Measurements from ENCODE around the gene KIF2C.
"Not testable (repeated sequence)": the region's sequence is repeated elsewhere in the genome, so short reads cannot be mapped to it uniquely, and the experiment has no call there.

The KIF2C gene

DNA sequence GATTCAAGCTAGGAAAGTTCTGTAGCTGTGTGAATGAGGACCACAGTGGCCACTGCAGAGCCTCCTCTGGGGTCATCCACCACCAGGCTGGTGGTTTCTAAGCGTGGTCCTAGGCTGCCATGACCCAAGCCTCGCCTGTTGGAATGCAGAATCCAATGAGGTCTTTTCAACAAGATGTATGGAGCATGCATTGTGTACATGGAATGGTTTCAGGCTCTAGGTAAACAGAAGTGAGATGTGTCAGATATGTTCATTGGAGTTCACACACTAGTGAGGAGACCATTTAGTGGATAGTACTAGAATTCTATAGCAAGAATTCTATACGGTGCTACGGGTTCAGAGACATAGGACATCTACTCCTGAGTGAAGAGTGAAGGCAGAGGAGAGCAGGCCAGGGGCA is 19.4 kb upstream of the KIF2C start:
- no peak for DNase-seq

- peak; percentile 88 for DNase-seq
These were observed 17.9 kb upstream of the KIF2C start for GRCh38 chr1:44721485-44722361.

GRCh38 chr1:44723064-44723463 is 16.6 kb upstream of the KIF2C start:
- no peak for DNase-seq

- peak; percentile 30 for DNase-seq
These were observed 15.9 kb upstream of the KIF2C start for GRCh38 chr1:44723496-44724295.

DNA sequence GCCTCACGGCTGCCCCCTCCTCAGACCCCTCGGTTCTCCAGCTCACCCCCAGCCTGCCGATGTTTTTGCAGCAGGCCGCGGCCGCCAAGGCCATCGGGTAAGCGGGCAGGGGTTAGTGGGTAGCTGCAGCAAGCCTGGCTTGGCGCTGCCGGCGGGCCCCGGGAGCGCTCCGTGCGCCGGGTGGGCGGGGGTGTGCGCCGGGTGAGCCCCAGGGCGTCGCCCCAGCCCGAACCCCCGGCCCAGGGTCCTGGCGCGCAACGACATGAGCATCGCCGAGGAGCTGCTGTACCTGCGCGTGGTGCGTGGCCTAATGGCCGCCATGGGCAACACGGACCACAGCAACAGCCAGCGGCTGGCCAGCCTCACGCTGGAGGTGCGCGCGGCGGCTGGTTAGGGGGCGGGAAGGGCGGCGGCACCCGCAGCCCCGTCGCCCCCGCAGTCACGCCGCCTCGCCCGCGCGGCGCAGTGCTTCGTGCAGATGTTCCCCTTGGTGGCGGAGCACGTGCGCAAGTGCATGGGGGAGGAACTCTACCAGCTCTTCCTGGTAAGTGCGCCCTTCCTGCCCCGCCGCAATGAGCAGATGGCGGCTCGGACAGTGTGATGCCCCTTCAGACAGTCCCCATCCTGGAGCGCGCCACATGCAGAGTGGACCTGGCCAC is 15.2 kb upstream of the KIF2C start:
- DNase-seq: no peak

- DNase-seq: no peak
These were observed 14.5 kb upstream of the KIF2C start for GRCh38 chr1:44724955-44725698.

- peak; percentile 95 for DNase-seq
These were observed 8.7 kb upstream of the KIF2C start, which contains the start of gene RNU5D-1 for GRCh38 chr1:44730741-44731512. TSS of gene RNU5D-1 (minus strand) at chr1:44731170.

GRCh38 chr1:44733365-44733764 is 6.3 kb upstream of the KIF2C start:
- no peak for DNase-seq

DNA sequence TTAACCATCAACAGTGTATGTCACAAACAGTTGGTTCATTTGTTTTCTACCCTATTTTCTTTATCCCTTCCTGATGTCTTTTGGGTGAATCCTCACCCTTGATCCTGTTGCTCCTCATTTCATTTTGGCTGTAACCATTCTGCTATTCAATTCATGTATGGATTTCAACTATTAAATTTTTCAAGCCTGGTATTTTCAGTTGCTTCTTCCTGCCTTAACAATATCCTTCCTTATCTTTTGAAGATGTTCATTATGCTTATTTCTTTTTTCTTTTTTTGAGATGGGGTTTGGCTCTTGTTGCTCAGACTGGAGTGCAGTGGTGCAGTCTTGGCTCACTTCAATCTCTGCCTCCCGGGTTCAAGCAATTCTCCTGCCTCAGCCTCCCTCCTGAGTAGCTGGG is 5.9 kb upstream of the KIF2C start:
- DNase-seq: no peak

GRCh38 chr1:44735992-44736391 is 3.6 kb upstream of the KIF2C start:
- no peak for DNase-seq

- DNase-seq: not testable (repeated sequence)
These were observed 707 bp upstream of the KIF2C start for GRCh38 chr1:44738953-44739306.

- DNase-seq: no peak
These were observed 561 bp downstream of the KIF2C start for GRCh38 chr1:44740179-44740617.

DNA sequence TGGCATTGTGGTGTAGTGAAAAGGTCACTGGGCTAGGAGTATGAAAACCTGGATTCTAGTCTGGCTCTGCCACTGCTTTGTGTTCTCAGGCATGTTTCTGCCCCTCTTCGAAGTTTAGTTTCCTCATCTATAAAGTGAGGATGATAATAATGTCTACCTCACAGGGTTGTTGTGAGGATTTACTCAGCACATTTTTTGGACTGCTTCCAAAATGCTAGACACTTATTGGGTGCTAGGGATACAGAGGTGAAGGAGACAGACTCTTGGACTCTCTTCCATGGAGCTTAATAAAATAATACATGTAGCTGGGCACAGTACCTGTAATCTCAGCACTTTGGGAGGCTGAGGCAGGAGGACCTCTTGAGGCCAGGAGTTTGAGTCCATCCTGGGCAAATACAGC is 3.6 kb downstream of the KIF2C start:
- no peak for DNase-seq

DNA sequence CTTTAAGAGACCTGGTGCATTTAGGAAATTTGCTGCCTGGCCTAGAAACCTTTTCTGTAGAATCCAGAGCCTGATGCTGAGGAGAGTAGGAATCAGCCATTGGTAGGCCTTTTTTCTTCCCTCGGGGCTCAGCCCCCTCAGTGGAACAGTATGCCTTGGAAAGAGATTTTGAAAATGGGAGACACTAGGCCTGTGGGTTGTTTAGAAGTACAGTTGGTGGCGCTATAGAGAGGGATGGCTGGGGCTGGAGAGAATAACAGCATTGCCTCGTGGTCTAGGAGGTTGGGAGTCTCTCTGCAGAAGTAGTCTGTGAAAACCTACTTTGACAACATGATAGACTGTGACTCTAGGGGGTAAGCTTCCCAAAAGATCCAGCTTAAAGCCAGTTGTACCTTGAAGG is 8.2 kb downstream of the KIF2C start:
- DNase-seq: no peak

DNA sequence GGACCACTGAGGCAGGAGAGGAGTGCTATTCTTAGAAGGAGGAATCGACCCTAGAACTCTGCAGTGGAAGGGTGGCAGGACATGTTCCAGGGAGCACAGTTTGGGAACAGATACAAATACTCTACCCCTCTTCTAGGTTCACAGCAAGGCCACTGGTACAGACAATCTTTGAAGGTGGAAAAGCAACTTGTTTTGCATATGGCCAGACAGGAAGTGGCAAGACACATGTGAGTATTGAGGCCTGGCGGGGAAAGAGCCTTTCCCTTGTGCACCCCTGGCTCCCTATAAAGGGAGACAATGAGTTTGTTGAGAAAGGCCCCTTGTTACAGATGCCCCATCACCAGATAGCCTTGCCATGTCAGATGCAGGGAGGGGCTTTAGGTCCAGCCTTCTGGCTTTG is 17.8 kb downstream of the KIF2C start:
- no peak for DNase-seq

DNA sequence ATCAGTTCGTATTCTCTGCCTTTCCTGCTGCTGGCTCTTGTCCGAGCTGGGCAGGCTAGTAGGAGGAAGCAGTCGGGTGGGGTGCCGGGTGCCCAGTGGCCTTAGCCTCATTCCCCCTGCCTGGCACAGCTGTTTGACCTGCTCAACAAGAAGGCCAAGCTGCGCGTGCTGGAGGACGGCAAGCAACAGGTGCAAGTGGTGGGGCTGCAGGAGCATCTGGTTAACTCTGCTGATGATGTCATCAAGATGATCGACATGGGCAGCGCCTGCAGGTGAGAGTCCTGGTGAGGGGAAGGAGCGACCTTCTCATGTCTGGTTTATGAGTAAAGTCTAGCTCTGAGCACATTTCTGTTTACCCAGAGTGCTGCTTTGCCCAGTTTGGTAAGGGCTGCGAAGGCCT is 19.4 kb downstream of the KIF2C start:
- no peak for DNase-seq

- no peak for DNase-seq
These were observed 21.2 kb downstream of the KIF2C start for GRCh38 chr1:44760876-44761275.

DNA sequence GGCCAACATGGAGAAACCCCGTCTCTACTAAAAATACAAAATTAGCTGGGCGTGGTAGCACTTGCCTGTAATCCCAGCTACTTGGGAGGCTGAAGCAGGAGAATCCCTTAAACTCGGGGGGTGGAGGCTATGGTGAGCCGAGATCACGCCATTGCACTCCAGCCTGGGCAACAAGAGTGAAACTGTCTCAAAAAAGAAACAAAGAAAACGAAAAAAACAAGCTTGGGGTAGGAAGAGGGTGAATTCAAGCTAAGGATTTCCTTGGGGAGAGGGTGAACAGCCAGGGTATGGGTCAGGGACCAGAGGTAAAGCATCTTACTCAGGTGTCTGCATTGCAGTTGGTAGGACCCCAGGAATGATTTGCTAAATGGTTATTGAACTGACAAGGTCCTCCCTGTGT is 26.8 kb downstream of the KIF2C start:
- DNase-seq: not testable (repeated sequence)

DNA sequence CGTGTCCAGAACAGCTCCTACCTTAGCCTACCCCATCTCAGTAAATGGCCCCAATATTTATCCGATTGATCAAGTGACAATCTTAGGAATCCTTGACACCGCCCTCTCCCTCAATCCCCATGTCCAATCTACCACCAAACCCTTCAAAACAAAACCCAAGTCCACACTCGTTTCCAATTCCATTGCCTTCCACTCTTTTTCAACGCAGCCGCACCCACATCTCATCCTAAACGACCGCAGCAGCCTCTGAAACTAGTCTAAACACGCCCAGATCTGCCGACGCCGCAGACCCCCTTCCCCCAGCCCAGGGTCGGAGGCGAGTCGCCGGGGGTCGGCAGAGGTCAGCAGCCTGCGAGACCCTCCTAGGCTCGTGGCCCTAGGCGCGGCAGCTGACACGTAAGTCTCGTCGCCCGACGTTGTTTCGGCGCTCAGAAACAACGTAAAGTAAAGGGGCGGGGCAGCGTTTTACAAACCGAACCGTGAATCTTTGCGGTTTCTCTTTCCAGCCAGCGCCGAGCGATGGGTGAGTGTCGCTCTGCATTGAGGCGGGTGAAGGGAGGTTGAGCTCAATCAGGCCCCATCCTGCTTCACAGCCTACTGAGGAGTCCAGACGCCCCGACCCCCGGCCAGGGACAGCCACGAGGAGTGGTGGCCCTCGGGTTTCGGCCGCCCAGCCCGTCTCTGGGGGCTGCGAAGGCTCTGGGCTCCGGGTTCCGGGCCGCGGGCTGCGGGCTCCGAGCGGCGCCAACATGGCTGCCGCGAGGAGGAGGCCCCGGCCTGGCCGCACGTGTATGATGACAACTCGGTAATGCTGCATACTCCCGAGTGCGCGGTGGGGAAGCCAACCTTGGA is 35.7 kb downstream of the KIF2C start, which contains the start of gene RPS8:
TSS of gene RPS8 (plus strand) at position 463 of the 852 bp plus-strand sequence. CDS start at position 520, 57 bp downstream.
- peak; percentile 92 for DNase-seq

GRCh38 chr1:44775930-44776729 is 36.5 kb downstream of the KIF2C start:
- peak; percentile 58 for DNase-seq
